ENCODE data around the gene NR0B2.

DNA sequence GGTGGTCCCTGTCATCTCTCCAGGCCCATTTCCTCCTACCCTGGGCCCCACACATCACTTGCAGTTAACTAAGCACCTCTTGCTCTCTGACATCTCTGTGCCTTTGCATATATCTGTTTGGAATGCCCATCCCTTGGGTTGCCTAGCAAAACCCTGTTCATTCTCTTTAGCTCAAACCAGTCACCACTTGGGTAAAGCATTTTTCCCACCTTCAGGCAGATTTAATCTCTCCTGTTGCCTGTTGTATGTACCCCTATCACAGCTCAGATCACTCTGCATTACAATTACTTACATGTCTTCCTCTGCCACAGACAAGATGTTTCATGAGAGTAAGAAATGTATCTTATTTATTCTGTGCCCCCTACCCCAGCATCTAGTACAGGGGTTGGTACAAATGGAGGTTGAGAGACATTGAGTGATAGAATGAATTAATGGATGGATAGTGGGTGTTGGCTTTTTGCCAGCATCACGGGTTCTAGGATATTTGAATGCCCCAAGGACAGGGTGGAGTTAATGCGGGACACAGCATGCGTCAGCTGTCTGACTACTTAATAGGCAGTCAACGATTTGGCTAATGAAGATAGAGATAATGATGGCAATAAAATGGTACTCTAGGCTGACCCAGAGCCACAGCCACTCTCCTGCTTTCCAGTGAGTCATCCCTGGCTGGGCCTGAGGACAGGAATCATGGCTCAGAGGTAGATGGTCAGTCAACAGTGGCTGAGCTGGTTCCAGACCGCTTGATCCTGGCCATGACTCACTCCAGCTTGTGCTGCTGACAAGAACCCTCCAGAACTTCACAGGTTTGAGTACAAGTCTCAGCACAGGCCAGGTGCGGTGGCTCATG is 6.5 kb downstream of the NR0B2 start:
- TF ChIP-seq, protein P1, sequence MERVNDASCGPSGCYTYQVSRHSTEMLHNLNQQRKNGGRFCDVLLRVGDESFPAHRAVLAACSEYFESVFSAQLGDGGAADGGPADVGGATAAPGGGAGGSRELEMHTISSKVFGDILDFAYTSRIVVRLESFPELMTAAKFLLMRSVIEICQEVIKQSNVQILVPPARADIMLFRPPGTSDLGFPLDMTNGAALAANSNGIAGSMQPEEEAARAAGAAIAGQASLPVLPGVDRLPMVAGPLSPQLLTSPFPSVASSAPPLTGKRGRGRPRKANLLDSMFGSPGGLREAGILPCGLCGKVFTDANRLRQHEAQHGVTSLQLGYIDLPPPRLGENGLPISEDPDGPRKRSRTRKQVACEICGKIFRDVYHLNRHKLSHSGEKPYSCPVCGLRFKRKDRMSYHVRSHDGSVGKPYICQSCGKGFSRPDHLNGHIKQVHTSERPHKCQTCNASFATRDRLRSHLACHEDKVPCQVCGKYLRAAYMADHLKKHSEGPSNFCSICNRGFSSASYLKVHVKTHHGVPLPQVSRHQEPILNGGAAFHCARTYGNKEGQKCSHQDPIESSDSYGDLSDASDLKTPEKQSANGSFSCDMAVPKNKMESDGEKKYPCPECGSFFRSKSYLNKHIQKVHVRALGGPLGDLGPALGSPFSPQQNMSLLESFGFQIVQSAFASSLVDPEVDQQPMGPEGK (CRISPR knock-in tag; IDR thresholded peaks at IDR 0.05; ENCODE audit: borderline replicate concordance): no peak
- TF ChIP-seq CREB5 (CRISPR knock-in tag; IDR thresholded peaks at IDR 0.05; ENCODE audit: low read depth) (no peak), ZFP3 (CRISPR knock-in tag; IDR thresholded peaks at IDR 0.05) (no peak), ESRRG (CRISPR knock-in tag; IDR thresholded peaks at IDR 0.05) (no peak), ARNTL (CRISPR knock-in tag; IDR thresholded peaks at IDR 0.05; ENCODE audit: borderline replicate concordance, low read depth) (no peak), BACH2 (CRISPR knock-in tag; IDR thresholded peaks at IDR 0.05; ENCODE audit: borderline replicate concordance) (no peak), GLIS3 (CRISPR knock-in tag; IDR thresholded peaks at IDR 0.05) (no peak), TOX (CRISPR knock-in tag; IDR thresholded peaks at IDR 0.05; ENCODE audit: borderline replicate concordance) (no peak), ZFP30 (CRISPR knock-in tag; IDR thresholded peaks at IDR 0.05) (no peak)
- TF ChIP-seq, protein P2, sequence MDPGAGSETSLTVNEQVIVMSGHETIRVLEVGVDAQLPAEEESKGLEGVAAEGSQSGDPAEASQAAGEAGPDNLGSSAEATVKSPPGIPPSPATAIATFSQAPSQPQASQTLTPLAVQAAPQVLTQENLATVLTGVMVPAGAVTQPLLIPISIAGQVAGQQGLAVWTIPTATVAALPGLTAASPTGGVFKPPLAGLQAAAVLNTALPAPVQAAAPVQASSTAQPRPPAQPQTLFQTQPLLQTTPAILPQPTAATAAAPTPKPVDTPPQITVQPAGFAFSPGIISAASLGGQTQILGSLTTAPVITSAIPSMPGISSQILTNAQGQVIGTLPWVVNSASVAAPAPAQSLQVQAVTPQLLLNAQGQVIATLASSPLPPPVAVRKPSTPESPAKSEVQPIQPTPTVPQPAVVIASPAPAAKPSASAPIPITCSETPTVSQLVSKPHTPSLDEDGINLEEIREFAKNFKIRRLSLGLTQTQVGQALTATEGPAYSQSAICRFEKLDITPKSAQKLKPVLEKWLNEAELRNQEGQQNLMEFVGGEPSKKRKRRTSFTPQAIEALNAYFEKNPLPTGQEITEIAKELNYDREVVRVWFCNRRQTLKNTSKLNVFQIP (CRISPR knock-in tag; IDR thresholded peaks at IDR 0.05; ENCODE audit: borderline replicate concordance, low read depth): no peak

All from SK-N-SH treated with all-trans-retinoic acid at 6 μM for 48 hours (cell line).